Small intestine (tissue), 7 donors: ENCODE data around the gene KATNAL2. TPM values are rescaled to one million over a fixed set of nuclear protein-coding genes. Genes with fewer than 3 reads are reported as not detected.

Source experiments
- DNase-seq, 2 donors: peaks; one replicate each; pipeline versions ENCODE4 v3.0.0 to v3.0.0-alpha.2; 2013
- FAIRE-seq: peaks from 2 replicates; lab custom pipeline; 2012; peaks lifted over from hg19 to GRCh38; lab: Jason Lieb, UNC
- H3K27ac ChIP-seq, 3 donors: one replicate each; pipeline ENCODE4 v1.5.1; 2013; ENCODE audit warnings: low read length in 2 of 3, mild to moderate bottlenecking in 2 of 3, control low read depth in 1 of 3, inconsistent platforms in 1 of 3, low read depth in 1 of 3, moderate library complexity in 1 of 3
- H3K27me3 ChIP-seq, 3 donors: one replicate each; pipeline ENCODE4 v1.6.1; 2013; ENCODE audit warnings: low read length in 3 of 3, inconsistent platforms in 1 of 3; ENCODE audit not compliant: control insufficient read depth in 3 of 3, insufficient read depth in 3 of 3
- H3K36me3 ChIP-seq, 3 donors: one replicate each; pipeline ENCODE4 v1.6.1; 2013; ENCODE audit warnings: low read length in 3 of 3, inconsistent platforms in 1 of 3, low read depth in 1 of 3, mild to moderate bottlenecking in 1 of 3, moderate library complexity in 1 of 3; ENCODE audit not compliant: control insufficient read depth in 3 of 3, insufficient read depth in 2 of 3
- H3K4me1 ChIP-seq, 3 donors: one replicate each; pipeline ENCODE4 v1.6.1; 2013; ENCODE audit warnings: low read length in 2 of 3, inconsistent platforms in 1 of 3, low read depth in 1 of 3, mild to moderate bottlenecking in 1 of 3, moderate library complexity in 1 of 3; ENCODE audit not compliant: control insufficient read depth in 3 of 3, insufficient read depth in 2 of 3
- H3K4me3 ChIP-seq, 3 donors: one replicate each; pipeline ENCODE4 v1.5.1; 2013; ENCODE audit warnings: low read length in 3 of 3, control low read depth in 1 of 3, inconsistent platforms in 1 of 3, low read depth in 1 of 3, mild to moderate bottlenecking in 1 of 3, moderate library complexity in 1 of 3
- H3K9me3 ChIP-seq, 2 donors: one replicate each; pipeline ENCODE4 v1.6.1; 2013; ENCODE audit warnings: low read depth in 1 of 2, low read length in 1 of 2; ENCODE audit not compliant: control insufficient read depth in 2 of 2, insufficient read depth in 1 of 2
- WGBS, 3 donors: extraction: QIAGEN DNeasy Blood & Tissue Kit; methylation state at CpG; one replicate each; pipeline ENCODE4 v1.1.7; 2013; 5-methylcytosine and 5-hydroxymethylcytosine counted together
- polyA plus RNA-seq, 4 donors: library from polyadenylated mRNA; stranded (reverse) in 3 of 4; unstranded in 1 of 4; fragments of 200-250 nt in 3 of 4; fragments of 120-200 nt in 1 of 4; gene quantifications; one replicate each; pipeline versions ENCODE4 v1.2.1 to v1.2.3, GENCODE V29; 2013
- donor health status: healthy with polysubstance abuse.
- donor health status: control.
- donor health status: control.
- donor health status: Bipolar disorder and iron deficiency.
- donor health status: healthy.

Gene KATNAL2
- polyA plus RNA-seq, 4 donors = 1.6 to 2.9 (median 1.9) TPM; not detected in 1

DNA sequence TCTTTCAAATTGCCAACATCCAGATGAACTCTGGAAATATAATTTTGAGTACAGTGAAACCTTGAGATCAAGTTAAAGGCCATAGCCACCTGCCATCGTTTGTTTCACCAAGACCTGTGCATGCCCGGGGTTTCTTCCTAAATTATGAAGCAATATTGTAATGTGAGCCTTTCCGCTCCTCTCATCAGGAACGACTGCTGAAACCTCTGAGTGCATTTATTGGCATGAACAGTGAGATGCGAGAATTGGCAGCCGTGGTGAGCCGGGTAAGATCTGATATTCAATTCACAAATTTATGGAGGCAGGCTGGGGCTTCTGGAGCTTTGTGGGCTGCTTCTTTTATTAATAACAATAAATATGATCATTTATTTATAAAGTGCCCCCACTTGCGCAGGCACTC lies 145.7 kb downstream of the KATNAL2 start:
- H3K9me3 ChIP-seq = no peaks in the 10 kb centered on the region
- no peak overlapping the region for H3K27ac ChIP-seq
- WGBS, 3 donors = 90 to 93% (median 92%) methylated on average over 8 of the region's 8 CpGs
- H3K27me3 ChIP-seq = no peaks in the 10 kb centered on the region
- no peaks in the 10 kb centered on the region for H3K4me1 ChIP-seq
- FAIRE-seq = no peak
- no peak for DNase-seq
- no peak overlapping the region for H3K4me3 ChIP-seq
- no peaks in the 10 kb centered on the region for H3K36me3 ChIP-seq

- Histone ChIP-seq H3K27me3 (no peaks in the 10 kb centered on the region), H3K4me3 (no peak overlapping the region), H3K27ac (no peak overlapping the region), H3K4me1 (no peaks in the 10 kb centered on the region), H3K36me3 (no peaks in the 10 kb centered on the region), H3K9me3 (no peaks in the 10 kb centered on the region)
- WGBS, 3 donors = 57 to 70% (median 60%) methylated on average over 3 of the region's 3 CpGs
- FAIRE-seq (no peak), DNase-seq (no peak)
These were observed 150.2 kb downstream of the KATNAL2 start for GRCh38 chr18:47067648-47068047.

DNA sequence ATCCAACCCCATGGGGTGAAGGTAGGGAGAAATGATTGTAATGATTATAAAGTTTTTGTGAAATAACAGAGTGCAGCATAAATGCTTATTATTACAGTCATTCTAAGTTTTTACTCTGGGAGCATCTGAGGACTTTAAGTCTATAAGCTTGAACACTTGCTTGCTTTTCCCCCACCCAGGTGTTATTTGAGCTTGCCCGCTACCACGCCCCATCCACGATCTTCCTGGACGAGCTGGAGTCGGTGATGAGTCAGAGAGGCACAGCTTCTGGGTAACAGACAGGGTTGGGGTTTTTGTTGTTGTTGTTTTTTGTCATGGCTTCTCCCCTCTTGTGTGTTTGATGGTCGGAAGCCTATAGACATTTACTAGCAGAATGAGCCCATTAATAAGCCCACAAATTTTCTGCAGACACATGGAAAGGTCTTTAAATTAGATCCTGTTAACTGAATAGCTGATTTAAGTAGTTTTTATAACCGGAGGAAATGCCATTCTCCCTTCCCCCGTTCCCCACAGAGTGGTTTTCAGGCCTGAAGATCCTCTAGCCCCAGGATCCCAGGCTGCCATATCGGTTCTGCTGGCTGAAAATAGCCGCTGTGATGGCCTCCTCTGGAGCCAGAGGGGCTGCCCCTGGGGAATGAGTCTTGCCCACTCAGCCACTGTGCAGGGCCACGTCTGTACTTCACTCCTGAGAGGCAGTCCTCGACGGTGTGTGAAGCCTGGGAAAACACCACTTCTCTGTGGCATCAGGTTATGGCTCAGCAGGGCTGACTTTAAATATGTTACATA lies 157.9 kb downstream of the KATNAL2 start:
- FAIRE-seq (no peak), DNase-seq (no peak)
- no peak overlapping the region for H3K27ac ChIP-seq
- no peak overlapping the region for H3K4me3 ChIP-seq
- no peaks in the 10 kb centered on the region for H3K4me1 ChIP-seq
- WGBS, 3 donors = 50 to 67% (median 60%) methylated on average over 13 of the region's 13 CpGs
- H3K27me3 ChIP-seq = no peaks in the 10 kb centered on the region
- H3K9me3 ChIP-seq = no peaks in the 10 kb centered on the region
- no peaks in the 10 kb centered on the region for H3K36me3 ChIP-seq

DNA sequence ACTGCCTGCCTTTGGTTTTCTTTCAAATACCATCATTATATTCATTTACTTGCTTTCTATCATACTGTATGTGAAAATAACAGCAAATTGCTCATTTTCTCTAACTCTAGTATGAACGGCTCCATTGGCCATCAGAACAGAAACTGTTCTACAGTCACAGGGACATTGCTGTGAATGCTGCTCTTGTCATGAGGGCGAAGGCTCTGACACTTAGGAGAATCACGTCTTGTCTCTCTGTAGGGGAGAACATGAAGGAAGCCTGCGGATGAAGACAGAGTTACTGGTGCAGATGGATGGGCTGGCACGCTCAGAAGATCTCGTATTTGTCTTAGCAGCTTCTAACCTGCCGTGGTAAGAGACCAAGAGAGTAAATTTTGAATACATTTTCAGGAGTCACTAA lies 159.7 kb downstream of the KATNAL2 start:
- Histone ChIP-seq H3K27ac (no peak overlapping the region), H3K9me3 (no peaks in the 10 kb centered on the region), H3K27me3 (no peaks in the 10 kb centered on the region), H3K36me3 (no peaks in the 10 kb centered on the region), H3K4me1 (no peaks in the 10 kb centered on the region), H3K4me3 (no peak overlapping the region)
- FAIRE-seq (no peak), DNase-seq (no peak)
- WGBS, 3 donors = 86 to 91% (median 89%) methylated on average over 7 of the region's 7 CpGs

GRCh38 chr18:47080872-47081271 lies 163.5 kb downstream of the KATNAL2 start:
- Histone ChIP-seq H3K36me3 (no peaks in the 10 kb centered on the region), H3K4me1 (no peaks in the 10 kb centered on the region), H3K4me3 (no peak overlapping the region), H3K27me3 (no peaks in the 10 kb centered on the region), H3K27ac (no peak overlapping the region), H3K9me3 (no peaks in the 10 kb centered on the region)
- FAIRE-seq (no peak), DNase-seq (no peak)
- 96 to 97% (median 97%) methylated on average over 2 of the region's 2 CpGs for WGBS, 3 donors

DNA sequence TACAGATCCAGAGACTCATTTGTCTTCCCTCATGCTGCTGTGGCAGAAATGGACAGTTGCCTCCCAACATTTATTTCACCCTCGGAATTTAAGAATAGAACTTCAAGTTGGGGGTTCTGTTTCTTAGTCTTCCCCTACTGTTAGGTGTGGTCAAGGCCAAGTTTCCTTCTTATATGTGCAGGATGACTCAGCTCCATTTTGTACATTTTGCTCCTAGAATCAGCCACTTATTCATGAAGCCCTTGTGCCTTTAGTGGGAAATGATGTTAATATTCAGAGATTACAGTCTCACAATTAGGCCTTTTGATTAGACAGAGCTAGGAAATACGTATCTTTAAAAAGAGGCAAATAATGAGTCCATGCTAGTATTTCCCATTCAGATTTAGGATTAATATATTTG lies 164.2 kb downstream of the KATNAL2 start:
- Histone ChIP-seq H3K27me3 (no peaks in the 10 kb centered on the region), H3K4me3 (no peak overlapping the region), H3K27ac (no peak overlapping the region), H3K36me3 (no peaks in the 10 kb centered on the region), H3K4me1 (no peaks in the 10 kb centered on the region), H3K9me3 (no peaks in the 10 kb centered on the region)
- 82 to 87% (median 85%) methylated on average over 2 of the region's 2 CpGs for WGBS, 3 donors
- DNase-seq (no peak), FAIRE-seq (no peak)

GRCh38 chr18:47087676-47088075 lies 170.3 kb downstream of the KATNAL2 start:
- Histone ChIP-seq H3K27me3 (no peaks in the 10 kb centered on the region), H3K36me3 (no peaks in the 10 kb centered on the region), H3K9me3 (no peaks in the 10 kb centered on the region), H3K27ac (no peak overlapping the region), H3K4me3 (no peak overlapping the region), H3K4me1 (no peaks in the 10 kb centered on the region)
- FAIRE-seq = no peak
- no peak for DNase-seq
- 92 to 95% (median 93%) methylated on average over 5 of the region's 5 CpGs for WGBS, 3 donors

GRCh38 chr18:47095810-47096209 lies 178.4 kb downstream of the KATNAL2 start:
- H3K9me3 ChIP-seq = no peaks in the 10 kb centered on the region
- H3K27me3 ChIP-seq = peaks cover 0 to 2% (median 0%) of the 10 kb centered on the region in 3 donors
- no peak overlapping the region for H3K27ac ChIP-seq
- DNase-seq = no peak
- H3K4me3 ChIP-seq = no peak overlapping the region
- no peaks in the 10 kb centered on the region for H3K4me1 ChIP-seq
- 33 to 64% (median 50%) methylated on average over 3 of the region's 3 CpGs for WGBS, 3 donors
- H3K36me3 ChIP-seq = no peaks in the 10 kb centered on the region
- no peak for FAIRE-seq
